GM23248 (cell line): ENCODE measurements around the gene ALPL.

Experiments used
- EZH2 ChIP-seq: fragments of 200-600 bp; sonication (generic); IDR thresholded peaks from 2 replicates; pipeline ENCODE4 v1.6.1; 2018; ENCODE audit warnings: antibody characterized with exemption, mild to moderate bottlenecking; ENCODE audit not compliant: insufficient read depth, poor library complexity, severe bottlenecking
- EZH2phosphoT487 ChIP-seq: fragments of 200-600 bp; sonication (generic); IDR thresholded peaks from 2 replicates; pipeline ENCODE4 v1.6.1; 2018; ENCODE audit warnings: antibody characterized with exemption, moderate library complexity, mild to moderate bottlenecking, low read depth; ENCODE audit not compliant: insufficient read depth

DNA sequence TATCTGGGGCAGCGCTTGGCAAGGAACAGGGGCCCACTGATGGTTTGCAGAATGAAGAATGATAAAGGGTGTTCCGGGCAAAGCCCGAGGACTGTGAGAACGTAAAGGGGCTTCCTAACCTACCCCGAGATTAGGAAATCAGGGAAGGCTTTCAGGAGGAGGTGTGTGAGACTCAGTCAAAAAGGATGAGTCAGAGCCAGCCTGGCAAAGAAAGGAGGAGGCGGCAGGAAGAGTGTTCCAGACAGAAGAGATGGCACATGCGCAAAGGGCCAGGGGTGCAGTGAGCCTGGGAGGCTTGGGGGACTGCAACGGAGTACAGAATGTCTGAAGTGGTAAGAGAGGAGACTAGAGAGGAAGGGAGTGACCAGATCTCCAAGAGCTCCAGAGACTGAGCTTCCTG is 89.7 kb downstream of the ALPL start:
- TF ChIP-seq EZH2 (no peak), EZH2phosphoT487 (no peak)
